Testis (tissue), 2 donors: ENCODE measurements around the gene GAS1.

Experiments
- POLR2A ChIP-seq: fragments of 450-650 bp; IDR thresholded peaks from one replicate; pipeline ENCODE4 v1.6.1; 2017; ENCODE audit warnings: antibody characterized with exemption, mild to moderate bottlenecking, moderate library complexity
- TF ChIP-seq, protein P1 (sequence below), 3 experiments: fragments of 450-650 bp in 2 of 3; fragments of 200-600 bp in 1 of 3; sonication (generic) in 1 of 3; IDR thresholded peaks; one replicate each; pipeline ENCODE4 v1.5.1; 2016 to 2019; ENCODE audit warnings: antibody characterized with exemption in 3 of 3, mild to moderate bottlenecking in 2 of 3, moderate library complexity in 1 of 3

DNA sequence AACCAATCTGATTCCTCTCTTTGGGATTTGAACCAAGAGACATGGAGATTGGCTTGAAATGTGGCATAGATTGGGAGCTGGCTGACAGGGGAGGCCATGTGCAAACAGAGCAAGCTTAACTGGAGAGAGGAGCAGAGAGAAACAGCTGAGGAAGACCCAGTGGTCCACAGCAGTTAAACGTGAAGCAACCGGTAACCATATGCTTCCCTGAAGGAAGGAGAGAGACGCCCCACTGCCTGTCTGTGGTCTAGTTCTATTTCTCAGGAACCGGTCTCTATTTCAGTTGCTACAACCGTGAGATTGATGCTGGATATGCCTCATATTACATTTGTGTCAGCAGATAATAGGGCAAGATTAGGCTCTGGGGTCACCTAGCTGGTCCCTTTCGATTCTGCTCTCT, 13.6 kb upstream of the GAS1 start:
- TF ChIP-seq, protein P1, sequence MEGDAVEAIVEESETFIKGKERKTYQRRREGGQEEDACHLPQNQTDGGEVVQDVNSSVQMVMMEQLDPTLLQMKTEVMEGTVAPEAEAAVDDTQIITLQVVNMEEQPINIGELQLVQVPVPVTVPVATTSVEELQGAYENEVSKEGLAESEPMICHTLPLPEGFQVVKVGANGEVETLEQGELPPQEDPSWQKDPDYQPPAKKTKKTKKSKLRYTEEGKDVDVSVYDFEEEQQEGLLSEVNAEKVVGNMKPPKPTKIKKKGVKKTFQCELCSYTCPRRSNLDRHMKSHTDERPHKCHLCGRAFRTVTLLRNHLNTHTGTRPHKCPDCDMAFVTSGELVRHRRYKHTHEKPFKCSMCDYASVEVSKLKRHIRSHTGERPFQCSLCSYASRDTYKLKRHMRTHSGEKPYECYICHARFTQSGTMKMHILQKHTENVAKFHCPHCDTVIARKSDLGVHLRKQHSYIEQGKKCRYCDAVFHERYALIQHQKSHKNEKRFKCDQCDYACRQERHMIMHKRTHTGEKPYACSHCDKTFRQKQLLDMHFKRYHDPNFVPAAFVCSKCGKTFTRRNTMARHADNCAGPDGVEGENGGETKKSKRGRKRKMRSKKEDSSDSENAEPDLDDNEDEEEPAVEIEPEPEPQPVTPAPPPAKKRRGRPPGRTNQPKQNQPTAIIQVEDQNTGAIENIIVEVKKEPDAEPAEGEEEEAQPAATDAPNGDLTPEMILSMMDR (IDR thresholded peaks at IDR 0.05) = no peak
- TF ChIP-seq POLR2A = no peak
